WTC11 (cell line): ENCODE measurements around the gene SH3RF2.

ENCODE experiments used
- FOXP1 ChIP-seq: sonication (generic); formaldehyde crosslinking; IDR thresholded peaks from 2 replicates; pipeline ENCODE4 v1.8.0; 2022; ENCODE audit warnings: missing genetic modification reagents, mild to moderate bottlenecking, moderate library complexity, borderline replicate concordance
- NFYB ChIP-seq: sonication (generic); formaldehyde crosslinking; conservative IDR thresholded peaks from 2 replicates; pipeline ENCODE4 v1.8.0; 2022; ENCODE audit warnings: low read depth, missing genetic modification reagents
- ZNF121 ChIP-seq: sonication (generic); formaldehyde crosslinking; IDR thresholded peaks from 2 replicates; pipeline ENCODE4 v1.8.0; 2023; ENCODE audit warnings: missing genetic modification reagents
- TF ChIP-seq, protein P1 (sequence below): sonication (generic); formaldehyde crosslinking; IDR thresholded peaks from 2 replicates; pipeline ENCODE4 v1.8.0; 2022; ENCODE audit warnings: mild to moderate bottlenecking, missing genetic modification reagents
- TF ChIP-seq, protein P2 (sequence below): fragments of 200-600 bp; IDR thresholded peaks from 2 replicates; pipeline ENCODE4 v1.8.0; 2022; ENCODE audit warnings: antibody characterized with exemption
- TF ChIP-seq, protein P3 (sequence below): sonication (generic); formaldehyde crosslinking; conservative IDR thresholded peaks from 2 replicates; pipeline ENCODE4 v1.8.1; 2022; ENCODE audit warnings: mild to moderate bottlenecking, missing genetic modification reagents

DNA sequence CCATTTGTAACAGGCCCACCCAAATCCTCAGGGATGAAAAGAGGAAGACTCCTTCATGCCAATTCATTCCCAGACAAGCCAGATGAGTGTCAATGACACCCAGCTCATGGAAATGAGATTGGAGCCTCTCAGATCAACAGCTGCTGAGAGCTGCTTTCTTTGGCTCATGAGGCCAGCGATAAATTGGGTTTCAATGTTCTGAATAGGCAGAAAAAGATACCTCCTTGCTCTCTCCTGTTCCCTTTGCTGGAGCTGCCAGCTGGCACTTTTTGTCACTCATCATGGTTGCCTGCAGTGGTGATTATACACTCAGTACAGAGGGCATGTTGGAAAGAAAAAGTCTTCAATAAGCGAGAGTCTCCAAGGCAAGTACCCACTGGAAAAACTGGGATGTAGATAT, 47.1 kb downstream of the SH3RF2 start:
- TF ChIP-seq FOXP1 (CRISPR knock-in tag): no peak
- no peak for TF ChIP-seq ZNF121 (CRISPR knock-in tag)
- TF ChIP-seq, protein P1, sequence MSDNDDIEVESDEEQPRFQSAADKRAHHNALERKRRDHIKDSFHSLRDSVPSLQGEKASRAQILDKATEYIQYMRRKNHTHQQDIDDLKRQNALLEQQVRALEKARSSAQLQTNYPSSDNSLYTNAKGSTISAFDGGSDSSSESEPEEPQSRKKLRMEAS (CRISPR knock-in tag): no peak
- TF ChIP-seq, protein P2, sequence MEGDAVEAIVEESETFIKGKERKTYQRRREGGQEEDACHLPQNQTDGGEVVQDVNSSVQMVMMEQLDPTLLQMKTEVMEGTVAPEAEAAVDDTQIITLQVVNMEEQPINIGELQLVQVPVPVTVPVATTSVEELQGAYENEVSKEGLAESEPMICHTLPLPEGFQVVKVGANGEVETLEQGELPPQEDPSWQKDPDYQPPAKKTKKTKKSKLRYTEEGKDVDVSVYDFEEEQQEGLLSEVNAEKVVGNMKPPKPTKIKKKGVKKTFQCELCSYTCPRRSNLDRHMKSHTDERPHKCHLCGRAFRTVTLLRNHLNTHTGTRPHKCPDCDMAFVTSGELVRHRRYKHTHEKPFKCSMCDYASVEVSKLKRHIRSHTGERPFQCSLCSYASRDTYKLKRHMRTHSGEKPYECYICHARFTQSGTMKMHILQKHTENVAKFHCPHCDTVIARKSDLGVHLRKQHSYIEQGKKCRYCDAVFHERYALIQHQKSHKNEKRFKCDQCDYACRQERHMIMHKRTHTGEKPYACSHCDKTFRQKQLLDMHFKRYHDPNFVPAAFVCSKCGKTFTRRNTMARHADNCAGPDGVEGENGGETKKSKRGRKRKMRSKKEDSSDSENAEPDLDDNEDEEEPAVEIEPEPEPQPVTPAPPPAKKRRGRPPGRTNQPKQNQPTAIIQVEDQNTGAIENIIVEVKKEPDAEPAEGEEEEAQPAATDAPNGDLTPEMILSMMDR: no peak
- TF ChIP-seq, protein P3, sequence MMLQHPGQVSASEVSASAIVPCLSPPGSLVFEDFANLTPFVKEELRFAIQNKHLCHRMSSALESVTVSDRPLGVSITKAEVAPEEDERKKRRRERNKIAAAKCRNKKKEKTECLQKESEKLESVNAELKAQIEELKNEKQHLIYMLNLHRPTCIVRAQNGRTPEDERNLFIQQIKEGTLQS: no peak
- TF ChIP-seq NFYB (CRISPR knock-in tag): no peak
